Measurements from ENCODE around the gene PEPD. TPM values are rescaled to one million over a fixed set of nuclear protein-coding genes. Genes with fewer than 3 reads are reported as not detected.

The PEPD gene
- total RNA-seq, 1 donor from 2014 or later: 84.7 TPM

DNA sequence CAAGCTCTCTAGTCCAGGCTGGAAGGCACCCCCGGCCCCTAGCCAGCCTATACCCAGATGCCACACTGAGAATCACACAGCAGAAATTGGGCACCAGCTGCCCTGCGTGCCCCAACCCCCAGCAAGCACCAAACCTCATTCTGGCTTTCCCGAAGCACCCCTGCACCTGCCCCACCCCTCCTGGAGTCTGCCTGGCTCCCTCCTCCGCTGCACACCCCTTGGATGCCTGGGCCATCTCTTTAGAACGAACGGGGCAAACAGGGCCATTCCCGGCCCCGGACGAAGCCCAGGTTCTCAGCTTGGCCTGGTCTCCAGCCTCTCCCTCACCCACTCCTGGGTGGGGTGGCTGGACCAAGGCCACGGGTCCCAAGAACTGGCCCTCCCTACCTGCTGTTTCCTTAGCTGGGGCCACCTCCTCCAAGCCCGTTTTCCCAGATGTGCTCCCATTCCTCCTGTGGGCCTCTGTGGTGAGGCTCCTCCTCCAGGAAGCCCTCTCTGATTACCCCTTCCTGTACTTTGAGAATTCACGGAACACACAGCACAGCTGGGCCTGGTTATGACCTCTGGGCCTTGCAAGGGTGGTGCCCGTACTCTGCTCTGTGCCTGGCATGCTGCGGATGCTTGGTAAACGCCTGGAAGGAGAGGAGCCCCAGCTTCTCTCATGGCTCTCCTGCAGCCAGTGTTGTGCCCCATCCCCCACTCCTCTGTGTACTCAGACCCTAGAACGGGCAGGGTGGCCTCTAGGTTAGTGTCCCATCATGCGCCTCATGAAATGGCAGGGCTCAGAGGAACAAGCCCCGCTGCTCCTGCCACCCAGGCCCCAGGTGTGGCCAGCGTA lies 126.6 kb downstream of the PEPD start:
- H3K27me3 Mint-ChIP-seq: no peaks in the 10 kb centered on the region
- TF ChIP-seq, protein P1, sequence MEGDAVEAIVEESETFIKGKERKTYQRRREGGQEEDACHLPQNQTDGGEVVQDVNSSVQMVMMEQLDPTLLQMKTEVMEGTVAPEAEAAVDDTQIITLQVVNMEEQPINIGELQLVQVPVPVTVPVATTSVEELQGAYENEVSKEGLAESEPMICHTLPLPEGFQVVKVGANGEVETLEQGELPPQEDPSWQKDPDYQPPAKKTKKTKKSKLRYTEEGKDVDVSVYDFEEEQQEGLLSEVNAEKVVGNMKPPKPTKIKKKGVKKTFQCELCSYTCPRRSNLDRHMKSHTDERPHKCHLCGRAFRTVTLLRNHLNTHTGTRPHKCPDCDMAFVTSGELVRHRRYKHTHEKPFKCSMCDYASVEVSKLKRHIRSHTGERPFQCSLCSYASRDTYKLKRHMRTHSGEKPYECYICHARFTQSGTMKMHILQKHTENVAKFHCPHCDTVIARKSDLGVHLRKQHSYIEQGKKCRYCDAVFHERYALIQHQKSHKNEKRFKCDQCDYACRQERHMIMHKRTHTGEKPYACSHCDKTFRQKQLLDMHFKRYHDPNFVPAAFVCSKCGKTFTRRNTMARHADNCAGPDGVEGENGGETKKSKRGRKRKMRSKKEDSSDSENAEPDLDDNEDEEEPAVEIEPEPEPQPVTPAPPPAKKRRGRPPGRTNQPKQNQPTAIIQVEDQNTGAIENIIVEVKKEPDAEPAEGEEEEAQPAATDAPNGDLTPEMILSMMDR (conservative IDR thresholded peaks at IDR 0.05): no peak
- no peak for DNase-seq (ENCODE audit: extremely low spot score, unreplicated experiment)
- no peaks in the 10 kb centered on the region for H3K36me3 Mint-ChIP-seq
- H3K27ac Mint-ChIP-seq: no peak overlapping the region
- H3K4me3 Mint-ChIP-seq: no peak overlapping the region
- H3K9me3 Mint-ChIP-seq: no peaks in the 10 kb centered on the region
- H3K4me1 Mint-ChIP-seq (ENCODE audit: unreplicated experiment): peaks cover 7% of the 10 kb centered on the region

GRCh38 chr19:33394006-33394722 lies 127.4 kb downstream of the PEPD start:
- Mint-ChIP-seq H3K27ac (no peak overlapping the region), H3K36me3 (no peaks in the 10 kb centered on the region), H3K4me3 (no peak overlapping the region), H3K4me1 (ENCODE audit: unreplicated experiment) (peaks cover 7% of the 10 kb centered on the region), H3K9me3 (no peaks in the 10 kb centered on the region), H3K27me3 (no peaks in the 10 kb centered on the region)
- TF ChIP-seq, protein P1 (conservative IDR thresholded peaks at IDR 0.05): no peak
- DNase-seq (ENCODE audit: extremely low spot score, unreplicated experiment): no peak

DNA sequence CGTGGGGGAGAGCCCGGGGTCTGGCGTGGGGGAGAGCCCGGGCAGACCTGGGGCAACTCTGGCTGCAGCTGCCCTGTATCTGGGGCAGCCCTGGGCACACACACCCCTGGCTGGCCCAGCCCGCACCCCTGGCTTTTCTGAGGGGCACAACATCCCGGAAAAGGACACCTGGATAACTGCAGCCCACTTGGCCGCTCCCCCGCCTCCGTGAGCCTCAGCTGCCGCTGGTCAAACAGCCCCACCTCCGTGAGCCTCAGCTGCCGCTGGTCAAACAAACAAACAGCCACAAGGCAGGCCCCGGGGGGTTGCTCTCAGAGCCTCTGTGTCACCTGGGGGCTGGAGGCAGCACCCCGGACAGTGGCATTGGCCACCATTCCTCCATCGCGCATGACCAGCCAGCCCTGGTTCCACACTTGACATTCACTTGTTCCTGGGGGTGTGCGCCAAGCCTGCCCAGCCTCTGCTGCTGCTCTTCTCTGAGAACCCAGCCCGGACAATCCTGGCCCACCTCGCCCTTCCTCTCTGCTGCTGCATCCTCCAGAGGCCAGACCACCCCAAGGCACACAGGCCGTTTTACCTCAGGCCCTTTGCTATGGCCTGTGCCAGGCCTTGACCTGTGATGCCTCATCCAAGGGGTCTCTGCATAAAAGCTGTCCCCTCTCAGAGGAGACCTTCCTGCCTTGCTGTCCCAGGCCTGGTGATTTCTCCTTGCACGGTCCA lies 128.1 kb downstream of the PEPD start:
- Mint-ChIP-seq H3K27ac (no peak overlapping the region), H3K9me3 (no peaks in the 10 kb centered on the region), H3K4me1 (ENCODE audit: unreplicated experiment) (peaks cover 7% of the 10 kb centered on the region), H3K27me3 (no peaks in the 10 kb centered on the region), H3K36me3 (no peaks in the 10 kb centered on the region), H3K4me3 (no peak overlapping the region)
- TF ChIP-seq, protein P1 (conservative IDR thresholded peaks at IDR 0.05): no peak
- no peak for DNase-seq (ENCODE audit: extremely low spot score, unreplicated experiment)

DNA sequence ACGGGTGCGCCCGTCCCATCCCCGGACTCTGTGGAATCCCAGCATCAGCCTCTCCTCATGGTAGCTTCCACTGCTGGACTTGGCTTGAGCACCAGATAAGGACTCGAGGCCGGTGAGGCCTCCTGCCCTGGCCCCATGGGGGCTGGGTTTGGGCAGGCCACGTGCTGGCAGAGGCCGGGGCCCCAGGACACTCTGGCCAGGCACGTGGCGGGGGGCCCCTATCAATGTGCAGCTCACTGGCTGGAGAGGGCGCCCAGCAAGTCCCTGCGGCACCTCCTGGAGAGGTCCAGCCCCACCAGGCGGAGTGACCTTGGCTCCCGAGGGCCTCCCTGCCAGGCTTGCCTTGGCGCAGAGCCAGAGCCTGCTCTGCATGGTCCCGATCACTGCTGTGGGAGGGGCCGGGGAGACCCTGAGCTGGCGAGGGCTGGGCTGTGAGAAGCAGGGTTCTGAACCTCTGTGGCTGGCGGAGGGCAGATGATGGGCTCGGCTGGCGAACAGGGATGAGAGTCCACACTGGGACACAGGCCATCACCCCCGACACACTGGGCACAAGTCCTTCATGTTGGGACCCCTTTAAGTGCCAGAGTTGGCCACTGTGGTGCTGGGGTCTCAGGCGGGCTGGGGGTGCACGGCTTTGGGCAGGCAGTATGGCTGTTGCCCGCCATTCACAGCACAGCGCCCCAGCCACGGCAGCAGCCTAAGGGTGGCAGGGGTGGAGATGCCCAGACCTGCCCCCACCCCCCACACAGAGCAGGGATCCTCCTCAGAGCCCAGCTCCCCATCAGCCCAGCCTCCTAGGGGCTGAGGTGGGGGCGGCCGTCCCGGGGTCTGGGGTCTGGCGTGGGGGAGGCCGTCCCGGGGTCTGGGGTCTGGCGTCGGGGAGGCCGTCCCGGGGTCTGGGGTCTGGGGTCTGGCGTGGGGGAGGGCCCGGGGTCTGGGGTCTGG lies 129.0 kb downstream of the PEPD start:
- no peaks in the 10 kb centered on the region for H3K9me3 Mint-ChIP-seq
- no peak overlapping the region for H3K4me3 Mint-ChIP-seq
- no peaks in the 10 kb centered on the region for H3K36me3 Mint-ChIP-seq
- TF ChIP-seq, protein P1 (conservative IDR thresholded peaks at IDR 0.05): no peak
- H3K27ac Mint-ChIP-seq: no peak overlapping the region
- no peaks in the 10 kb centered on the region for H3K27me3 Mint-ChIP-seq
- peaks cover 3% of the 10 kb centered on the region for H3K4me1 Mint-ChIP-seq (ENCODE audit: unreplicated experiment)
- DNase-seq (ENCODE audit: extremely low spot score, unreplicated experiment): no peak

All from type B pancreatic cell (in vitro differentiated cells).